SKM-1 (cell line): Measurements from ENCODE around the gene RNU1-3.
"Not testable (repeated sequence)": the region's sequence is repeated elsewhere in the genome, so short reads cannot be mapped to it uniquely, and the experiment has no call there.

ENCODE experiments used
- DNase-seq: peaks from one replicate; lab custom pipeline; 2025; ENCODE audit not compliant: unreplicated experiment; lab: John Stamatoyannopoulos, UW

Gene RNU1-3

DNA sequence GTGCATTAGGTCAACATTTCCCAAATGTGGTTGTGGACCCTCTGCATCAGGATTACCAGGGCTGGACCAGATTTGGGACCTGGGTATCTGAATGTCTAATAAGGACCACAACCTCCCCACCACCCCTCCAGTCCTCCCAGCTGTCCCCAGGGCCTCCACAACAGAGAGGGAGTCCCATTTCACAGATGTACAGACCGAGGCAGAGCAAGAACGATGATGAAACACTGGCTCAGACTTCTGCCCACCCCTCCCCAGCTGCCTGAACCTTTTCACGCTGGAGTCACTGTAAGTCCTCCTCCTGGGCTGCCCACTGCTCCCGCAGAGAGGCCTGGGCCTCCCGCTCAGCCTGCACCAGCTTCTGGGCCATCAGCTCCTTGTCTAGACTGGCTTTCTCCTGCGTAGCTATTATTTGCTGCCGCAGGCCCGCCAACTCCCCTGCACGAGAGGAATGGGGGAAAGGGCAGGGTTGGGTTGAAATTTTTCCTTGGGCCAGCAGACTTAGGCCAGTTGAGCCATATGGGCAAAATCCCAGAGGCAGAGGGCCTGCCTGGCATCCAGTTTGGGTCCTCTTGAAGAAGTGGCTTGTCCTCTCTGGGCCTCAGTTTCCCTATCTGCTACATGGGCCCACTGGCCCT is 45.0 kb downstream of the RNU1-3 start:
- DNase-seq = not testable (repeated sequence)

- no peak for DNase-seq
Observed at GRCh38 chr1:16621300-16621658, 45.5 kb downstream of the RNU1-3 start.

- DNase-seq = not testable (repeated sequence)
Observed at GRCh38 chr1:16619803-16620501, 46.8 kb downstream of the RNU1-3 start.

GRCh38 chr1:16618719-16619118 is 48.0 kb downstream of the RNU1-3 start:
- DNase-seq = no peak

DNA sequence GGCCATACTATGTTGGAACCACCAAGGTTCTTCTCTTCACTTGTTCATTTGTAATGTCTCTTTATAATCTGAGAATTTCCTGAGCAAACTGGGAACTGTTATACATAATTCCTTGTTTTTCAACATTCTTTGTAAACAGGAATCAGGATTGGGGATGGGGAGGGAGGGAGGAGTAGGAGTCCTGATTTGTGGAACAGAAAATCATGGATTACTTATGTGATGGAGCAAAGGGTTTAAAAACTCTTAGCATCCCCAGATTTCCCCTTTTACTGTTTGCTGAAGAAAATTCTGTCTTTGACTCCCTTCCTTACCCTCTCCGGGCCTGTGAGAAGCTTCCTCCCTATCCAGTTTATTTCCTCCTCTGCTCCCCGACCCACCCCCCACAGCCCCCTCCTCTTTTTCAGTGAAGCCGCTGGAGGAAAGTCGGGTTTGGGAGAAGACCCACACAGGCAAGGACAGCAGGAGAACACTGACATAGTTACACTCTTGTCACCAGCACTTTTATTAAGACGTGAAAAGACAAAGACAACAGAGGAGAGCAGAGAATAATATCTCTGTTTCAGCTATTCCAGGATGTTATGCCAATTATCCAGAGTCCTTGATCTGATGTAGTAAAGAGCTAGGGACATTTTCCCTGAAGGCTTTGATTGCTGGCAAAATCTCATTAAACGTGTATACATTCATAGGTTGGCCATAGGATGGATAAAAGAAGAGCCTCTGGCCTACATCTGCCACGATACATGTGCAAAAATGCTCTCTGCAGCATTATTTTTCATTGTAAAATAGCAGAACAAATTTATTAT is 48.8 kb downstream of the RNU1-3 start:
- DNase-seq = no peak

GRCh38 chr1:16617114-16617631 is 49.6 kb downstream of the RNU1-3 start:
- no peak for DNase-seq
